Endothelial cell (in vitro differentiated cells): ENCODE data around the gene NOTUM. TPM values are rescaled to one million over a fixed set of nuclear protein-coding genes. Genes with fewer than 3 reads are reported as not detected.

Experiments
- DNase-seq: peaks from one replicate; pipeline ENCODE4 v3.0.0; 2021; ENCODE audit warnings: low spot score
- H3K27ac Mint-ChIP-seq: one replicate; pipeline ENCODE4 v1.8.0; 2021; ENCODE audit warnings: mixed read lengths, inconsistent platforms; ENCODE audit not compliant: unreplicated experiment
- H3K27me3 Mint-ChIP-seq: one replicate; pipeline ENCODE4 v1.8.0; 2021; ENCODE audit warnings: mild to moderate bottlenecking, moderate library complexity, mixed read lengths, inconsistent platforms; ENCODE audit not compliant: unreplicated experiment
- H3K36me3 Mint-ChIP-seq: one replicate; pipeline ENCODE4 v1.8.0; 2021; ENCODE audit warnings: mild to moderate bottlenecking, low read depth, mixed read lengths, inconsistent platforms; ENCODE audit not compliant: unreplicated experiment
- H3K4me1 Mint-ChIP-seq: one replicate; pipeline ENCODE4 v1.8.0; 2021; ENCODE audit warnings: mild to moderate bottlenecking, mixed read lengths, inconsistent platforms; ENCODE audit not compliant: unreplicated experiment
- H3K4me3 Mint-ChIP-seq: one replicate; pipeline ENCODE4 v1.8.0; 2021; ENCODE audit warnings: mild to moderate bottlenecking, mixed read lengths, inconsistent platforms; ENCODE audit not compliant: unreplicated experiment
- H3K9me3 Mint-ChIP-seq: one replicate; pipeline ENCODE4 v1.8.0; 2021; ENCODE audit warnings: mixed read lengths, inconsistent platforms; ENCODE audit not compliant: unreplicated experiment
- total RNA-seq: library from RNA; stranded (reverse); fragmentation: NEBNext Ultra II Directional; extraction: Animal tissue kit (Norgen Biotek cat#: 25700); gene quantifications from one replicate; pipeline ENCODE4 v1.2.1, GENCODE V29; 2021; ENCODE audit not compliant: unreplicated experiment
- TF ChIP-seq, protein P1 (sequence below): fragments of 200-600 bp; sonication (generic); IDR thresholded peaks from one replicate; pipeline ENCODE4 v1.5.0; 2021; ENCODE audit warnings: antibody characterized with exemption; ENCODE audit not compliant: unreplicated experiment

The NOTUM gene
- total RNA-seq, 1 donor from 2014 or later: not detected

DNA sequence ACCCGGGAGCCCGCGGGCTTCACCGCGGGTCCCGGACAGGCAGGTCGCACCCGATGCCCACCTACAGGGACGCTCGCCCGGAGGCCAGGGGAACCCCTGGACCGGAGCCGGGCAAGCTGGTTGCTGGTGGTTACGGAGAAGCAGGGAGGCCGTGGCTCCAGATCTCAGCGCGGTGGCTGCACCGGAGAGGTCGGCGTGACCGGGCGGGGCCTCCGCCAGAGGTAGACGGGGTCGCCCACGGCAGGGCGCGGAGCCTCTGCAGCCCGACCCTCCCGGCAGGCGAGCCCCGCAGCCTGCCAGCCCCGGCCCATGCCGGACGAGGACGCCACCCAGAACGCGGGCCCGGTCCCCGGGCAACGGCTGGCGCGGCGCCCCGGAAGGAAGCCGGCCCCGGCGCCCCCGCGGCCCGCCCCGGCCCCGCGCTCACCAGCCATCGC lies 50.1 kb downstream of the NOTUM start:
- no peaks in the 10 kb centered on the region for H3K4me1 Mint-ChIP-seq
- H3K27me3 Mint-ChIP-seq: peaks cover 17% of the 10 kb centered on the region
- TF ChIP-seq, protein P1, sequence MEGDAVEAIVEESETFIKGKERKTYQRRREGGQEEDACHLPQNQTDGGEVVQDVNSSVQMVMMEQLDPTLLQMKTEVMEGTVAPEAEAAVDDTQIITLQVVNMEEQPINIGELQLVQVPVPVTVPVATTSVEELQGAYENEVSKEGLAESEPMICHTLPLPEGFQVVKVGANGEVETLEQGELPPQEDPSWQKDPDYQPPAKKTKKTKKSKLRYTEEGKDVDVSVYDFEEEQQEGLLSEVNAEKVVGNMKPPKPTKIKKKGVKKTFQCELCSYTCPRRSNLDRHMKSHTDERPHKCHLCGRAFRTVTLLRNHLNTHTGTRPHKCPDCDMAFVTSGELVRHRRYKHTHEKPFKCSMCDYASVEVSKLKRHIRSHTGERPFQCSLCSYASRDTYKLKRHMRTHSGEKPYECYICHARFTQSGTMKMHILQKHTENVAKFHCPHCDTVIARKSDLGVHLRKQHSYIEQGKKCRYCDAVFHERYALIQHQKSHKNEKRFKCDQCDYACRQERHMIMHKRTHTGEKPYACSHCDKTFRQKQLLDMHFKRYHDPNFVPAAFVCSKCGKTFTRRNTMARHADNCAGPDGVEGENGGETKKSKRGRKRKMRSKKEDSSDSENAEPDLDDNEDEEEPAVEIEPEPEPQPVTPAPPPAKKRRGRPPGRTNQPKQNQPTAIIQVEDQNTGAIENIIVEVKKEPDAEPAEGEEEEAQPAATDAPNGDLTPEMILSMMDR: no peak
- no peaks in the 10 kb centered on the region for H3K9me3 Mint-ChIP-seq
- peak overlapping the region; percentile 92 for H3K4me3 Mint-ChIP-seq
- H3K27ac Mint-ChIP-seq: no peak overlapping the region
- no peak for DNase-seq
- H3K36me3 Mint-ChIP-seq: peaks cover 11% of the 10 kb centered on the region

DNA sequence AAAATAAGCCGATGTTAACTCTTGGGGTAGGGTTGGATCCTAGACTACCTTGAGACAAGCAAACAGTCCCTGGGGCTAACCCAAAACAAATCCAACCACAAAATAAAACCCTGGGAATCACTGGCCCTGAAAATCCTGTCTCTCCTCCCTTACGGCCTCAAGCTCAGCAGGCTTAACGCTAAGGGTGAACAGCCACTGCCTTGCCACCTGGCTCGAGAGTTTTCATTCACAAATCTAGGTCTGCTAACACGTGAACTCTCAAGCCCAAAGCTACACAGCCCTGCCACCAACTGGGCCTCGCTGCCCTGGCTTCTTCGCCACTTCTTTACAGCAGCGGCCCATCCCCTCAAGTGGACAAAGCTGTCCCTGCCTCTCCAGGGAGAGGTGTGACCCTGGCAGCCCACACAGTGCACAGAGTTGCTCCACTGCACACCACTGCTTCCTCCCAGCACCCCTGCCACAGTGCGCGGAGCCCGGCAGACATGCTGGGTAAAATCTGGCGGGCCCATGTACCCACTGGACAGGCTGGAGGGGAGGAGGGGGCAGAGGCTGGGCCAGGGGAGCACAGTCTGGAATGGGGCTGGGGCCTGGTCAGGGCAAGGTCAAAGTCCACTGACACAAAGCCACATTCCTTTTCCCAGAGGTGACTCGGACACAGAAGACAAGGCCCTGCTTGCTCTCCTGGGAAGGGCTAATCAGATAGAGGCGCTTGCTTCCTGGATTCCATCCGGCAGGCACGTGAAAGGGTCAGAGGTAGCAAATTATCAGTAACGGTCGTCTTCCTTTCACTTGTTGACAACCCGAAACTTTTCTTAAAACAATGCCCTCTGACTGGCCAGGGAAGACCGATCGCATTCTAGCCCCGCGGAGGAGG lies 50.8 kb downstream of the NOTUM start:
- Mint-ChIP-seq H3K36me3 (peaks cover 8% of the 10 kb centered on the region), H3K27me3 (peaks cover 15% of the 10 kb centered on the region), H3K27ac (no peak overlapping the region), H3K4me1 (no peaks in the 10 kb centered on the region), H3K4me3 (peak overlapping the region; percentile 92), H3K9me3 (no peaks in the 10 kb centered on the region)
- TF ChIP-seq, protein P1: no peak
- DNase-seq: no peak

GRCh38 chr17:81909231-81909630 lies 51.8 kb downstream of the NOTUM start:
- peak overlapping the region; percentile 21 for H3K4me3 Mint-ChIP-seq
- H3K27ac Mint-ChIP-seq: no peak overlapping the region
- H3K27me3 Mint-ChIP-seq: peaks cover 15% of the 10 kb centered on the region
- H3K9me3 Mint-ChIP-seq: no peaks in the 10 kb centered on the region
- no peaks in the 10 kb centered on the region for H3K4me1 Mint-ChIP-seq
- TF ChIP-seq, protein P1: no peak
- DNase-seq: no peak
- peaks cover 8% of the 10 kb centered on the region for H3K36me3 Mint-ChIP-seq

DNA sequence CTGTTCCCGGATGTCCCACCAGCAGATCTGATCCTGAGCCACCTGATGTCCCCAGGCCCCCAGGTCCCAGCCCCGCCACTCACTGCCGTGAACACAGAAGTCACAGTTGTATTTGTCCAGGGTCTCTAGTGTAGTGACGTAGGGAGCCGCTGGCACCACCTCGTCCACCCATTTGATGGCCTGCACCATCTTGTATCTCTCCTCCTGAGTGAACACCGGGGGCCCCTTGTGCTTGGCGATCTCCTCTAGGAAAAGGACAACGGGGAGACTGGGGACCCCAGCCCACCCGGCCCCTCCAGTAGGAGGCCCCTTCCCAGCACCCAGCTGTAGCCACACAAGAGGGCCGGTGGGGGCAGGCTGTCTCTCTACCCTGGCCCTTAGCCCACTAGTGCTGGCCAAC lies 52.2 kb downstream of the NOTUM start:
- Mint-ChIP-seq H3K36me3 (peaks cover 8% of the 10 kb centered on the region), H3K4me3 (no peak overlapping the region), H3K27me3 (peaks cover 15% of the 10 kb centered on the region), H3K9me3 (no peaks in the 10 kb centered on the region), H3K27ac (no peak overlapping the region), H3K4me1 (no peaks in the 10 kb centered on the region)
- no peak for DNase-seq
- TF ChIP-seq, protein P1: no peak
